ENCODE data around the gene FYTTD1.
A peak's percentile ranks its signal among the peaks of the same experiment; 100 is the strongest.

Gene FYTTD1

DNA sequence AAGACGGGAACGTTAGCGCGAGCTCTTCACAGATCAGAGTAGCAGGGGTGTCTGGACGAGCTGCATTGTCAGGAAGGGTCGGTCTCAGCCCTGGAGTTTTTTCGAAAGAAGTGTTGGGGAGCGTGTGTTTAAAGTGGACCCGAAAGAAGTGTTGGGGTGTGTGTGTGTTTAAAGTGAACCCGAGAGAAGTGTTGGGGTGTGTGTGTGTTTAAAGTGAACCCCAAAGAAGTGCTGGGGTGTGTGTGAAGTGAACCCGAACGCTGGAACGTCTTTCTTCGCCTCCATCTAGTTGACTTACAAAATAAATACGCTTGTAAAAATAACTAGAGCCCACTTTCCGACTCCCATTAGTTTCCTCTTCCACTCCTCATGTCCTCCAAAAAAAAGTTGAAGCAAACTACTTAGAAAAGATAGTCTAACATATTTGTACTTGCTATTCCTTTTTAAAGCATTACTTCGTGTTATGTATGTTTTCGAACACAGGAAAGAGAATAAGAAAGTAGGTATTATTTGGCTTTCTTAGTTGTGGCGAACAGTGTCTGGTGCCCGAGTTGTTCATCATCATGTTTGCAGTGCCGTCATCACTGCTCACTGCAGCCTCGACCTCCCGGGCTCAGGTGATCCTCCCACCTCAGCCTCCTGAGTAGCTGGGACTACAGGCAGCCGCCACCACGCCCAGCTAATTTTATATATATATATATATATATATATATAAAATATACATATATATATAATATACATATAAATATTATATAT lies 42.4 kb downstream of the FYTTD1 start:
- DNase-seq (ENCODE audit: low spot score), result peak; percentile 43

DNA sequence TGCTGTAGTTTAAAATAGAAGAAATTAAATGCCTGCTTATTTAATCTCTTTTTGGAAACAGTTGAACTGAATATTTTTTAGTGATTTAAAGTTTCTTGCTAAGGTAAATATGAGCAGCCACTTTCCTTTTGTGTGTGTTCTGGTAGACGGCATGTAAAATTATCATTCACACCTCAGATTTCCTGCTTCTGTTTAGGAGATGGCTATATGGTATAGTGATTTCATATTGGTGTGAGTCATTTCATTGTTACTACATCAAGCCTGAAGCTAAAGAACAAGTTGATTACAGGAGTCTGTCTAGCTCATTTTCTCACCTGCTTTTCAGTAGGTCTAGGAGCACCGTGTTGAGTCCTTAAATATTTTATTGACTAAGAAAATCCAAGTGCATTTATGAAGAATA lies 43.6 kb downstream of the FYTTD1 start:
- DNase-seq (ENCODE audit: low spot score), result no peak

DNA sequence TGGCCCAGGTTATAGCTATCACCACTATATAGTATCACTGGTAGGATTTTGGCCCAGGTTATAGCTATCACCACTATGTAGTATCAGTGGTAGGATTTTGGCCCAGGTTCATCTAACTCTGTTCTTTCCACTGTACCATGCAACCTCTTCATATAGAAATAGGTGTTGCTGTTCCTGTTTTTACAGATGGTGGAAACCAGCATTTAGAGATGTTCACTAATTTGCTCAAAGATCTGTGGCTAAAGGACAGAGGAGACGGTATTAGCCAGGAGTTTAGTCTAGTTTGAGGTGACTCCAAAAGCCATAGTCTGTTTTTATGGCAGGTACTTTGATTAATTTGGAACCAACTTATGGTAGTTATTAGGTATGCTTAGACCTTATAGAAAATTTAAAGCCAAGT lies 44.4 kb downstream of the FYTTD1 start:
- DNase-seq (ENCODE audit: low spot score), result no peak

DNA sequence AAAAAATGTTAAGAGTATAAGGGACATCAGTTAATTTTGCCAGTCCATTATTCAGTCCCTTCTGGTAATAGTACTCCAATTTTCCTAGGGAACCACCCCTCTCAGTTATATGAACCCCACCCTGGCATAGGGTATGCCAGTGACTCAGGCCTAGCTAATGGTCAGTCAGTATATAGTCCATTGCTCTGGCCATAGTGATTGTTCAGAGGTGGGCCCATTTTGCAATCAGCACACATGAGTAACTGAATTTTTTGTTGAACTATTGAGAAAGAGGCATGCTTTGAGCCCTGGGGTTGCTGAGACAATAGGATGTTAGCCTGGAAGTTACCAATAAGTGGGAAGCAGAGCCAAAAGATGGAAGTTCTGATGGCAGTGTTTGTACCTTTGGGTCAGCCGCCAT lies 45.5 kb downstream of the FYTTD1 start:
- DNase-seq (ENCODE audit: low spot score), result no peak

DNA sequence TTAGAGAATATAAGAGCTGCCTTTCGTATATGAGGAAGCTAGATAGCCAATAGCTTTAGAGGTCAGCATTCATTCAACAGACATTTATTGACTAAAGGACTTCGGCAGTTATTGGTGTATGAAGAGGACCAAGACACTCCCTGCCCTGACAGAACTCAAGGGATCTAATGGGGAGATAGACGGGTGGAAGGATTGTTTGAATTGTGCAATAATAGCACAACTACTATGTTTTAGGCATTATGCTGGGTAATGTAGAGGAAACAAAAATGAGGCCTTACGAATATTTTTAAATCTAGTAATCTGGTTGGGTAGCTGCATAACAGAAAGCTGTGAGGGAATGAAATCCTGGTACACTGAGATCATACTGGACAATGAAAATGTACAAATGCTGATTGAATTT lies 46.4 kb downstream of the FYTTD1 start:
- DNase-seq (ENCODE audit: low spot score), result no peak

DNA sequence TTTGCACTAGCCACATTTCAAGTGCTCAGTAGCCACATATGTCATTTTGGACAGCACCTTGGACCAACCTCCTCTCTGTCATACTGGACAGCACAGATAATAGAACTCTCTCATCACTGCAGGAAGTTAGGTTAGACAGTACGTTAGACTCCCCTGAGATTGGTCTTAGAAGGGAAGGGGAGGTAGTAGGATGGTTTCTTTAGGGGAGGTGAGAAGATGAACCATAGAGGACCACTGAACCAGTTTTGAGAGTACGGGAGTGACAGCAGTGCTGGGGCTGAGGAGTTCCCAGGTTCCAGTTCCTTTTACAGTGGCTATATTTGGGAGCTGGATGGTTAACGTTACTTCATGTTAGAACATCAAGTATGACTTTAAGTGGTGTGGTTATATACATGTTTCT lies 49.2 kb downstream of the FYTTD1 start:
- no peak for DNase-seq (ENCODE audit: low spot score)

DNA sequence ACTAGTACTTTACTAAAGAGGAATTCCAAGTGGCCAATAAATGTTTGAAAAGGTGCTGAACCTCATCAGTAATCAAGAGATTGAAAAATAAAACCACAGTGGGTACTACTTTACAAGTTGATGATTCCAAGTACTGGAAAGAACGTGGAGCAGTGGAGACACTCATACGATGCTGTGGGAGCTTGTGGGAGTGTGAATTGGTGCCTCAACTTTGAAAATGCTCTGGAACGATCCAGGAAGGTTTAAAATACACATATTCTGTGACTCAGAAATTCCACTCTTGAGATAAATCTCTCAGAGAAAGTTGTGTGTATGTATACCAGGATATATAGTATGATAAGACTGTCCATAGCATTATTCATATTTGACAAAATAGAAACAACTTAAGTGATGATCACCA lies 50.7 kb downstream of the FYTTD1 start:
- no peak for DNase-seq (ENCODE audit: low spot score)

DNA sequence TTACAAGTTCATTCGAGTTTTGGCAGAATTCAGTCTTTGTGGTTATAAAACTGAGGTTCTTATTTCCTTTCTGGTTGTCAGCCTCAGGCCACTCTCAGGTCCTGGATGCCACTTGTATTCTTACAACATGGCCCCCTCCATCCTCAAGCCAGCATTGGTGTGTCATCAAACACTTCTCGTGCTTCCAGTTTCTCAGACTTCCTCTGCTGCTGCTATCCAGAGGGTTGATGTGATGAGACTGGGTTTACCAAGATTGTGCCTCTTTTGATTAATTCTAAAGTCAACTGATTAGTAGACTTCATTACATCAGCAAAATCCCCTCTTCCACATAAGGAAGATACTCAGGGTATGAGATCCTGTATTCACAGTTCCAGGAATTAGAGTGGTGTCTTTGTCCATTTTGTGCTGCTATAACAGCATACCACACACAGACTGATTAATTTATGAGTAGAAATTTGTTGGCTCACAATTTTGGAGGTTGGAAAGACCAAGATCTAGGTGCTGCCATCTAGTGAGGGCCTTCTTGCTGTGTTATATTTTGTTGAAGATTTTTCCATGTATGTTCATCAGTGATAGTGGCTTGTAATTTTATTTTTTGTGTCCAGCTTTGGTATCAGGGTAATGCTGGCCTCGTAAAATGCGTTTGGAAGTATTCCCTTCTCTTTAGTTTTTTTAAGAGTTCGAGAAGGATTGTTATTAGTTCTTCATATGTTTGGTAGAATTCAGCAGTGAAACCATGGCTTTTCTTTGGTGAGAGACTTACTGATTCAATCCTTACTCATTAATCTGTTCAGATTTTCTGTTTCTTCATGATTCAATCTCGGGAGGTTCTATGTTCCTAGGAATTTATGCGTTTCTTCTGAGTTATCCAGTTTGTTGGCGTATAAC lies 52.5 kb downstream of the FYTTD1 start:
- DNase-seq (ENCODE audit: low spot score), result no peak

DNA sequence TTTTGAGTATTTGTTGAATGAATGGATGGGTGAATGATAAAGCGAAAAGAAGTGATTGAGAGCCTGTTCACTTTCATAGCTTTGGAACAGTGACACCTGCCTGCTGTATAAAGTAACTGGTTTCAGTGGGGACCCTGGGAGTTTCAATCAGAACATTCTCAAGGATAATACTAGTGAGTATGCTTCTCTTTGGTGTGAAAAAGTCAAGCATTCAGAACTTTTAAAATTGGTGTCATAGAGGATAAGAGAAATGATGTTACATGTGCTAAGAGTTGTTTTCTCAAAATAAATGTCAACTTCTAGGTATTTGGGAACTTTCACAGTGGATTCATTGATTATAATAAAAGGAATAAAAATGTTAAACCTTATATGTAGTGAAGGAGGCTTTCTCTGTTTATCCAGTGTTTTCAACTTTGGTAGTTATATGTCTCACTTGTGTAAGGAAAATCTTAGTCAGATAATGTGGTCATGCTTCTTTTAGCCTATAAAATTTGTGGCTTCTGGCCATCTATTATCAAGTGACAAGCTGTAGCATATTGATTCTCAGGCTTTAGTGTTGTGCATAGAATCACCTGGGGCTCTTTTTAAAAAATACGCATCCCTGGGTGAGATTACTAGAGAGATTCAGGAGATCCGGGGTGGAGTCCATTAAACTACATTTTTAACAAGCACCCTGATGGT lies 53.2 kb downstream of the FYTTD1 start:
- no peak for DNase-seq (ENCODE audit: low spot score)

DNA sequence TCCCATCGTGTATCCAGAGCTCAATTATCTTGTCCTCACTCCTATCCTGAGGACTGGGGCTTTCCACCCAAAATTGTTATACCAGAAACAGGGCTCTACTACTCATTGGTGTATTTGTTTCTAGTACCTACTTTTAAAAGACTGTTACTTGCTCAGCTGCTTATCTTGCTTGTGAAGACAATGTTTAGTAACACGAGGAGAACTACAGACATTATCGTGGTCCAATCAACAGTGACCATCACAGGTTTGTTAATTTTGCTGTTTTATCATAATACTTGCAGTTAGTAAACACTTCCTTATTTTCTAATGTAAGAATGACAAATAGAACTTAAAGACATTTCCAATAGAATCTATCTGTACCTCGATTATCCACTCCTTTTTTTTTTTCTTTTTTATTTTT lies 54.8 kb downstream of the FYTTD1 start:
- DNase-seq (ENCODE audit: low spot score), result no peak

DNA sequence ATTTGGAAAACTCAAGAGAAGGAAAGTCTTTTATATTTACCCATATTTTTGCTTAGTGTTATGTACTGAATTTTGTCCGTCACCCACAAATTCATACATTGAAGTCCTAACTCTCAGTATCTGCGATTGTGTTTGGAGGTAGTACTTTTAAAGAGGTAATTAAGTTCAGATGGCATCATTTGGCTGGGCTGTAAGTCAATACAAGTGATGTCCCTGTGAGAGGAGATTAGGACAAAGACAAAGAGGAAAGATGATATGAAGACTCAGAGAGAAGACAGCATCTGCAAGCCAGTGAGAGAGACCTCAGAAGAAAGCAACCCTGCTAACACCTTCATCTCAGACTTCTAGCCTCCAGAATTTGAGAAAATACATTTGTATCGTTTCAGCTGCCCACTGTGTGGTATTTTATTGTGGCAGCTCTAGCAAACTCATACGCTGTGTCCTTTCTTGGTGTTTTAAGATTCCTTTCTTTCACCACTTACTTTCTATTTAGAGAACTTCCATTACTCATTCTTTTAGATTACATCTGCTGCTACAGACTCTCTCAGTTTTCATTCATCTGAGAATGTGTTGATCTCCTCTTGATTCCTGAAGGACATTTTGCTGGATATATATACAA lies 58.4 kb downstream of the FYTTD1 start:
- DNase-seq (ENCODE audit: low spot score), result no peak

DNA sequence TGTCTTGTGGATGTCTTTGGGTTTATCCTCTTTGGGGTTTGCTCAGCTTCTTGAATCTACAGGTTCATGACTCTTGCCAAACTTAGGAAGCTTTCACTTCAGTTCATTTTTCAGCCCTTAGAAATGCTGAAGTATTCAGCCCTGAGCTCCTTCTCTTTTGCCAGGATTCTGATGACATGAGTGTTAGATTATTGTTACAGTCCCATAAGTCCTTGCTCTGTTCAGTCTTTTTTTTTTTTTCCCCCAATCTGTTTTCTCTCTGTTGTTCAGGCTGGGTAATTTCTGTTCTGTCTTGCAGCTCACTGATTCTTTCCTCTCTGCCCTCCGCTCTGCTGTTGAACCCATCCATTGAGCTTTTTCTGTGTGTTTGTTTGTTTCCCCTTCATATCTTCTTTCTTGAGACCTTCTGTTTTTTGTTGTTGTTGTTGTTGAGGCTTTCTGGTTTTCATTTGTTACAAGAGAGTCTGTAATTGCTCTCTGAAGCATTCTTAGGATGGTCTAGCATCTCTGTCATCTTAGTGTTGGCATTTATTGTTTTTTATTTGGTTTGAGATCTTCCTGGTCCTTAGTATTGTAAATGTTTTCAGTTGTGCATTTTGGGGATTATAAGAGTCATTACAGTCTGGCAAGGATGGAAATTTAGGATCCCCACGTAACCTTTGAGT lies 59.8 kb downstream of the FYTTD1 start:
- peak; percentile 15 for DNase-seq (ENCODE audit: low spot score)

DNA sequence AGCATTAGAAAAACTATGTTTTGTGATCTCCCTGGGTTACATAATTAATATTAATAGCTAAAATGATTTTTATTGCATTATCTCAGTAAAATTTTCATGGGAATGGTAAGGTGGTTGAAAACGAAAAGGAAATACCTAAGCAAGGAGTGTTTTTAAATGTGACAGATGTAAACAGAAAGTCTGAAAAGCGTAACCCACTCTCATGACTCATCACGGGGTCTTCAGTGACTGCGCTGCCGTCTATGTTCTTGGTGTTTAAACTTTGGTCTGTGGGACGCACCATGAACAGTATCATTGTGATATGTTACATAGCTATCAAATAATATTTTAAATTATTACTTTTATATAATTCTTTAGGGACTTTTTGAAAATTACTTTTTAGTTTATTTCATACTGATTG lies 61.2 kb downstream of the FYTTD1 start:
- no peak for DNase-seq (ENCODE audit: low spot score)

DNA sequence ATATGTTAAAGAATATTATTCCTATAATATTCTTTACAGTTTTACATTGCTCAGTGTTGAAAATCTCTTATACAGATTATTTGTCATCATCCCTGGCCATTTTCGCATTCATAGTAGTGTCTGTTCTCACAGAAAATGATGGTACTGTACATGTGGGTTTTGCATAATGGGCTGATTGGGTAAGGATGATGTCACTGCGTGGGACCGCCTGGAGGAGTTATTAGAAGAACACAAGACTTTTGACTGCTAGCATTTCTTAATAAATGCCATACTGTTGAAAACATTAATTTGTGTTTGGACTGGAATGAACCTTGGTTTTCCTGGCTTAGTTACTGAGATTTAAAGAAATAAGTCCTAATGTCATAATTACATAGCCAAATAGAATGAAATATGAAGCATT lies 61.7 kb downstream of the FYTTD1 start:
- peak; percentile 65 for DNase-seq (ENCODE audit: low spot score)

DNA sequence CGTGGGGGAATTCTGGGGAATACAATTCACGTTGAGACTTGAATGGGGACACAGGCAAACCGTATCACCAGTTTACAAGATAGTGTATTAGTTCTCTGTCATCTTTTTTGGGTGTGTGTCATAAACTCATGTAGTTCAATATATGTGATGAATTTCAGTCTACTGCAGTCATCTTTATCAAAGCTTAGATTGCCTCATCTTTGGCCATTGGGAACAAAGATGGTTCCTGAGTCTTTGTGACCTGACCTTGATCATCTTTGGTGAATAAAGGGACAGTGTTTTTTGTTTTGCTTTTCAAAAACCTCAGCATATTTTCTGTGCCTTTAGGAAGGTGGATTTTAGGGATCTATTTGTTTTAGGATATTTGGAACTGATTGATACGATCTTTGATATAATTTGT lies 64.7 kb downstream of the FYTTD1 start:
- DNase-seq (ENCODE audit: low spot score), result no peak

DNA sequence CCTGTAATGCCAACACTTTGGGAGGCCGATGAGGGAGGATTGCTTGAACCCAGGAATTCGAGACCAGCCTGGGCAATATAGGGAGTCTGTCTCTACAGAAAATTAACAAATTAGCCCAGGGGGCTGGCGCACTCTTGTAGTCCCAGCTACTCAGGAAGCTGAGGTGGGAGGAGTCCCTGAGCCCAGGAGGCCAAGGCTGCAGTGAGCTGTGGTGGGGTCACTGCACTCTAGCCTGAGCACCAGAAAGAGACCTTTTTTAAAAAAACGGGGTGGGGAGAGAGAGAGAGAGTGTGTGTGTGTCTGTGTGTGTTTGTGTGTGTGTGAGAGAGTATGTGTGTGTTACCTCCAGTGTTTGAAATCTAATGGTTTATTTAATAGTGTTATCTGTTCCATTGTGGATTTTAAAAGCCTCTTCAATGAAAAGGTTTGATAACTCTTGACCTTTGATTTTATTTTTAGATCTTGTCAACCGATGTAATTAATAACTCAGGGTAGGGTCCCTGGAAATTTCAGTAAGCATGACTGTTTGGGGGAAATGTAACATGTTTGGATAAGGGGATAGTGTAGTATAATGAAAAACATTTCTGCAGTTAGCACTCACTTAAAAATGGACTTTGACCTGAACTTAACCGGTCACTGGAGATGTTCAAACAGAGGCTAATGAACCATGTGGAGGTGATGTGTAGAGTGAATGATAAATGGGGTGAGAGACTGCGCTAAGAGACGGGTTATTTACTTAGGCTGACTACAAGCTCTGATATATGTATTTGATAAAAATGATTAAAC lies 71.1 kb downstream of the FYTTD1 start:
- no peak for DNase-seq (ENCODE audit: low spot score)

DNA sequence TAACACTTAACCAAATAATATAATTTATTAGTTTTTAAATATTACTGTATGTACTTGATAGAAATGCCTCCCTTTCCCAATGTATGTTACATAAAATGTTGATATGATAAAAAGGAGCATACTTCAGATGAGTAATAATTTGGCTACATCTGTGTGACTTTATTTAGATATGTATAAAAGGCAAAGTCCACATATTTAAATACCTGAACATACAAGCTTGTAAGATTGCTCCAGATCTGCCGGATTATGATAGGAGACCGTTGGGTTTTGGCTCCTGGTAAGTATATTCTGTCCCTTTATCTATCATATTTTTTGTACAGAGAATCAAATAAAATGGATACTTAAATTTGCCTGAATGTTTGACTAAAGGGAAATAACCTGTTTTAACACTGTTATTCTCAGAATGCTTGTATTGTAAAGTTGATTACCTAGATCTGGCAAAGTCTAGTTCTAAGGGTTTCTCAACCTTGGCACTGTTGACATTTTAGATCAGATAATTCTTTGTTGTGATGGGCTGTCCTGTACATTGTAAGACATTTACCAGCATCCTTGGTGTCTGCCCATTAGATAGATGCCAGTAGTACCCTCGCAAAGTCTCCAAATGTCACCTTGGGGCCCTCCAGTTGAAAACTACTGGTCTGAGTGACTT lies 79.8 kb downstream of the FYTTD1 start:
- DNase-seq (ENCODE audit: low spot score), result no peak

DNA sequence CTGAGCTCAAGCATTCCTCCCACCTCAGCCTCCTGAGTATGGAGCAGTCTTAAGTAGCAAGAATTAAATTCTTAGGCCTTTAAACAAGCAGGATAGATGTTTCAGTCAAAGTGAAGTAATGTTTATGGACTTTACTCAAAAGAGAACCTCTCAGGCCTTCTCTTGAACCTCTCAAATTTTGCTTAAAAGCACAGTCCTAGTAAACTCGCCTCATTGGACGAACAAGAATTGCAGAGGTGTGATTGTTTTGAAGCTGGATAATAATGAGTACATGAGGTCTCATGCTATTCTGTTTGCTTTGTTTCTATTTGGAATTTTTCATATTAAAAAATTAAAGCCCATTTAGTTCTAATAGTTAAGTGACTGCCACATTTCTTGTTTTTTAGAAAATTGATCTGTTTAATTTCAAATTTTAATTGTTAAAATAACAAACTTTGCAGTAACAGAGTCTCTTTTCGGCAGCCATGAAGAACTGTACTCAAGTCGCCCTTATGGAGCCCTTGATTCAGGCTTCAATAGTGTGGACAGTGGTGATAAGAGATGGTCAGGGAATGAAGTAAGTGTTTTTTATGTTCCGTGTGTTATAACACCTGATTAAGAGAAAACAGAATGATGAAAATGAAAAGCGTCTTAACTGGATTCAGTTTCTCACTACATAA lies 80.8 kb downstream of the FYTTD1 start:
- no peak for DNase-seq (ENCODE audit: low spot score)

DNA sequence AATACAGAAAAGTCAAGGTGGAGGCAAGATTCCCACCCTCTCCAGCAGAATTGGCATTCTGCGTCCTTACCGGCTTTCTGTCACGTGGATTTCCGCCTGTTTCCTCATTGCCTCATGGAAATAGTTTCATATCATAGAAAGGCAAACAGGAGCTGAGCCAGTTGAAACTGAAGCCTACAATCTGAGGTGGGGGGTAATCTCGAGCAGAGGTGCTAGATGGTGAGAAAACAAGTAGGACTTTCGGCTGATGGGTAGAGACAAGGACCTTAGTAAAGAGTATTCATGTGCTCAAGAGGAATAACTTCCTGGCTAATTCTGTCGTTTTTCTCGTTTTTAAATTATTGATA lies 81.3 kb downstream of the FYTTD1 start:
- DNase-seq (ENCODE audit: low spot score), result no peak

Data from Ammon's horn (tissue), 1 donor.